Measurements from ENCODE around the gene FGF12. TPM values are rescaled to one million over a fixed set of nuclear protein-coding genes. Genes with fewer than 3 reads are reported as not detected.

FGF12 gene
- total and polyA plus RNA-seq, 7 experiments from 2014 or later = not detected

Other genes starting within 250 kb of the FGF12 start
- 10 to 100 TPM in 1 of 5 experiments, 1 to 10 TPM in 4; 1.7 to 21.5 (median 3.3) TPM for gene MB21D2, start 190.3 kb upstream of the FGF12 start, total RNA-seq
- gene MB21D2, start 190.3 kb upstream of the FGF12 start, polyA plus RNA-seq = 1 to 10 TPM; 3.2 to 6.5 TPM